HCT116 (cell line): ENCODE results near the gene OGDHL. TPM values are rescaled to one million over a fixed set of nuclear protein-coding genes. Genes with fewer than 3 reads are reported as not detected.

Source experiments
- ATAC-seq: fragments of 200-7000 bp; cut with Tn5 transposase; 2 replicates; pipeline ENCODE4 v1.9.1; 2020; ENCODE audit warnings: mild to moderate bottlenecking, moderate library complexity
- BruUV-seq: library from RNA; stranded (reverse); fragments of 400-500 nt; replicated peaks from 2 replicates; lab custom pipeline; 2021; lab: Mats Ljungman, UMichigan
- CTCF ChIA-PET: fragments of 300-600 bp; sonication (Branson Sonifier 250); formaldehyde crosslinking; loops from one replicate; lab custom pipeline; 2021; ENCODE audit warnings: antibody characterized with exemption; lab: Charles Lee
- POLR2A ChIA-PET: fragments of 300-600, 350-600 bp; sonication (Branson Sonifier 250); formaldehyde crosslinking; loops from one replicate; lab custom pipeline; 2021; ENCODE audit warnings: antibody characterized with exemption; lab: Charles Lee
- RAD21 ChIA-PET, 2 experiments: fragments of 300-600 bp; sonication (Branson Sonifier 250); formaldehyde crosslinking; loops; one replicate each; lab custom pipeline; 2023; ENCODE audit warnings: low total read pairs in 2 of 2; ENCODE audit not compliant: uncharacterized antibody in 2 of 2, unreplicated experiment in 2 of 2, low non-redundant PET in 1 of 2; lab: Charles Lee
- DNase-seq: peaks from one replicate; pipeline ENCODE4 v3.0.0-alpha.2; 2010; ENCODE audit warnings: low read depth, low spot score
- H2AFZ ChIP-seq: fragments of 200-600 bp; shearing (Covaris generic), sonication (generic); 2 replicates; pipeline ENCODE4 v1.6.1; 2017; ENCODE audit warnings: low read depth, mixed run types, mixed read lengths, antibody characterized with exemption, low read length; ENCODE audit not compliant: poor library complexity, severe bottlenecking
- H3K27ac ChIP-seq: 2 replicates; pipeline ENCODE4 v1.5.1; 2012; ENCODE audit warnings: low read depth, low read length
- H3K27me3 ChIP-seq: fragments of 200-600 bp; sonication (generic); 2 replicates; pipeline ENCODE4 v1.6.1; 2016; ENCODE audit warnings: mixed run types, low read length, mixed read lengths; ENCODE audit not compliant: insufficient read depth
- H3K36me3 ChIP-seq, 2 experiments: fragments of 200-500 bp in 1 of 2; fragments of 200-600 bp in 1 of 2; sonication (Bioruptor generic) in 1 of 2; sonication (generic) in 1 of 2; 2 replicates each; pipeline versions ENCODE4 v1.5.1 to v1.6.1; 2014 to 2016; ENCODE audit warnings: low read length in 2 of 2, inconsistent platforms in 1 of 2, mixed read lengths in 1 of 2, mixed run types in 1 of 2; ENCODE audit not compliant: insufficient read depth in 2 of 2, control insufficient read depth in 1 of 2
- H3K4me1 ChIP-seq, 2 experiments: fragments of 200-600 bp in 1 of 2; sonication (generic) in 1 of 2; 2 replicates each; pipeline versions ENCODE4 v1.5.1 to v1.6.1; 2012 to 2017; ENCODE audit warnings: low read length in 2 of 2, inconsistent platforms in 1 of 2, mild to moderate bottlenecking in 1 of 2, mixed read lengths in 1 of 2, mixed run types in 1 of 2, moderate library complexity in 1 of 2; ENCODE audit not compliant: insufficient read depth in 2 of 2, control insufficient read depth in 1 of 2
- H3K4me2 ChIP-seq: fragments of 200-600 bp; sonication (generic); 2 replicates; pipeline ENCODE4 v1.6.1; 2017; ENCODE audit warnings: mixed run types, low read length, mixed read lengths
- H3K4me3 ChIP-seq, 2 experiments: fragments of 200-600 bp in 1 of 2; sonication (generic) in 1 of 2; replicated peaks in 1 of 2; 2 replicates each; pipeline ENCODE4 v1.5.1; 2011 to 2016; ENCODE audit warnings: low read length in 2 of 2, control low read depth in 1 of 2, low read depth in 1 of 2, mild to moderate bottlenecking in 1 of 2, mixed read lengths in 1 of 2, mixed run types in 1 of 2
- H3K79me2 ChIP-seq: fragments of 200-600 bp; sonication (generic); 2 replicates; pipeline ENCODE4 v1.6.1; 2017; ENCODE audit warnings: mild to moderate bottlenecking, mixed run types, low read length, moderate library complexity, mixed read lengths; ENCODE audit not compliant: insufficient read depth
- H3K9ac ChIP-seq: fragments of 200-600 bp; sonication (generic); 2 replicates; pipeline ENCODE4 v1.6.1; 2016; ENCODE audit warnings: low read length, mixed read lengths
- H3K9me2 ChIP-seq: fragments of 200-600 bp; sonication (generic), shearing (Covaris generic); 2 replicates; pipeline ENCODE4 v1.6.1; 2017; ENCODE audit warnings: mixed run types, mild to moderate bottlenecking, moderate library complexity; ENCODE audit not compliant: insufficient read depth
- H3K9me3 ChIP-seq, 2 experiments: fragments of 200-500 bp in 1 of 2; fragments of 200-600 bp in 1 of 2; sonication (Bioruptor generic) in 1 of 2; sonication (generic) in 1 of 2; 2 replicates each; pipeline ENCODE4 v1.6.1; 2014 to 2017; ENCODE audit warnings: low read length in 2 of 2, mixed read lengths in 2 of 2, inconsistent platforms in 1 of 2, low read depth in 1 of 2, mild to moderate bottlenecking in 1 of 2, mixed run types in 1 of 2, moderate library complexity in 1 of 2; ENCODE audit not compliant: control insufficient read depth in 1 of 2, insufficient read depth in 1 of 2
- H4K20me1 ChIP-seq: fragments of 200-600 bp; sonication (generic), shearing (Covaris generic); 2 replicates; pipeline ENCODE4 v1.6.1; 2017; ENCODE audit warnings: mixed run types, mild to moderate bottlenecking, moderate library complexity; ENCODE audit not compliant: insufficient read depth
- CBX3 ChIP-seq: IDR thresholded peaks from 2 replicates; pipeline ENCODE4 v1.6.1; 2012; ENCODE audit warnings: low read depth
- CEBPB ChIP-seq: IDR thresholded peaks from 2 replicates; pipeline ENCODE4 v1.6.1; 2012; ENCODE audit warnings: low read depth
- ELF1 ChIP-seq: IDR thresholded peaks from 2 replicates; pipeline ENCODE4 v1.6.1; 2012; ENCODE audit warnings: low read depth, borderline replicate concordance
- EZH2 ChIP-seq: fragments of 200-600 bp; sonication (generic); IDR thresholded peaks from 2 replicates; pipeline ENCODE4 v1.6.1; 2017; ENCODE audit warnings: antibody characterized with exemption, mixed run types
- EZH2phosphoT487 ChIP-seq: fragments of 200-600 bp; IDR thresholded peaks from 2 replicates; pipeline ENCODE4 v1.6.1; 2018; ENCODE audit warnings: antibody characterized with exemption, borderline replicate concordance
- FOSL1 ChIP-seq: IDR thresholded peaks from 2 replicates; pipeline ENCODE4 v1.6.1; 2012; ENCODE audit warnings: low read depth
- JUND ChIP-seq: IDR thresholded peaks from 2 replicates; pipeline ENCODE4 v1.6.1; 2012
- POLR2A ChIP-seq: IDR thresholded peaks from 2 replicates; pipeline ENCODE4 v1.7.0; 2011; ENCODE audit warnings: borderline replicate concordance; ENCODE audit not compliant: insufficient read depth, insufficient read length; ENCODE audit errors: extremely low read depth
- RAD21 ChIP-seq: IDR thresholded peaks from 2 replicates; pipeline ENCODE4 v1.6.1; 2012; ENCODE audit warnings: low read depth, mild to moderate bottlenecking
- SP1 ChIP-seq: IDR thresholded peaks from 2 replicates; pipeline ENCODE4 v1.6.1; 2012; ENCODE audit warnings: low read depth
- SRF ChIP-seq: IDR thresholded peaks from 2 replicates; pipeline ENCODE4 v1.6.1; 2012; ENCODE audit warnings: low read depth
- TCF7L2 ChIP-seq: IDR thresholded peaks from 2 replicates; pipeline ENCODE4 v1.7.0; 2011; ENCODE audit warnings: borderline replicate concordance, inconsistent platforms; ENCODE audit not compliant: insufficient read depth, insufficient read length; ENCODE audit errors: extremely low read depth
- YY1 ChIP-seq: IDR thresholded peaks from 2 replicates; pipeline ENCODE4 v1.6.1; 2011; ENCODE audit warnings: low read length, low read depth, moderate library complexity, mild to moderate bottlenecking; ENCODE audit not compliant: insufficient replicate concordance; ENCODE audit errors: extremely low read depth
- ZFX ChIP-seq: fragments of 450-650 bp; IDR thresholded peaks from 2 replicates; pipeline ENCODE4 v1.6.1; 2017
- ZNF274 ChIP-seq: fragments of 200-500 bp; sonication (Bioruptor generic); IDR thresholded peaks from 2 replicates; pipeline ENCODE4 v1.6.1; 2014; ENCODE audit warnings: mild to moderate bottlenecking, low read depth, low read length, inconsistent platforms
- intact Hi-C: fragments of 100-400 bp; cut with micrococcal nuclease; formaldehyde crosslinking; loops from 2 replicates; pipeline ENCODE4 v1.10.0; 2022
- total RNA-seq: library from RNA; stranded (reverse); gene quantifications from one replicate; pipeline ENCODE4 v1.2.1, GENCODE V29; 2021; ENCODE audit not compliant: unreplicated experiment
- TF ChIP-seq, protein P1 (sequence below), 3 experiments: fragments of 200-600 bp in 1 of 3; sonication (generic) in 1 of 3; IDR thresholded peaks in 2 of 3; conservative IDR thresholded peaks in 1 of 3; 2 replicates each; pipeline ENCODE4 v1.5.1; 2012 to 2017; ENCODE audit warnings: low read depth in 2 of 3, low read length in 2 of 3, antibody characterized with exemption in 1 of 3, borderline replicate concordance in 1 of 3, control low read depth in 1 of 3, mild to moderate bottlenecking in 1 of 3, mixed read lengths in 1 of 3, mixed run types in 1 of 3, moderate library complexity in 1 of 3; ENCODE audit not compliant: insufficient read depth in 1 of 3
- TF ChIP-seq, protein P2 (sequence below): IDR thresholded peaks from 2 replicates; pipeline ENCODE4 v1.6.1; 2012
- TF ChIP-seq, protein P3 (sequence below): IDR thresholded peaks from 2 replicates; pipeline ENCODE4 v1.6.1; 2011; ENCODE audit warnings: mild to moderate bottlenecking, low read length, moderate library complexity; ENCODE audit not compliant: insufficient replicate concordance; ENCODE audit errors: extremely low read depth
- TF ChIP-seq, protein P4 (sequence below): IDR thresholded peaks from 2 replicates; pipeline ENCODE4 v1.6.1; 2012

The OGDHL gene
- total RNA-seq, 1 experiment from 2014 or later, result 16.3 TPM

DNA sequence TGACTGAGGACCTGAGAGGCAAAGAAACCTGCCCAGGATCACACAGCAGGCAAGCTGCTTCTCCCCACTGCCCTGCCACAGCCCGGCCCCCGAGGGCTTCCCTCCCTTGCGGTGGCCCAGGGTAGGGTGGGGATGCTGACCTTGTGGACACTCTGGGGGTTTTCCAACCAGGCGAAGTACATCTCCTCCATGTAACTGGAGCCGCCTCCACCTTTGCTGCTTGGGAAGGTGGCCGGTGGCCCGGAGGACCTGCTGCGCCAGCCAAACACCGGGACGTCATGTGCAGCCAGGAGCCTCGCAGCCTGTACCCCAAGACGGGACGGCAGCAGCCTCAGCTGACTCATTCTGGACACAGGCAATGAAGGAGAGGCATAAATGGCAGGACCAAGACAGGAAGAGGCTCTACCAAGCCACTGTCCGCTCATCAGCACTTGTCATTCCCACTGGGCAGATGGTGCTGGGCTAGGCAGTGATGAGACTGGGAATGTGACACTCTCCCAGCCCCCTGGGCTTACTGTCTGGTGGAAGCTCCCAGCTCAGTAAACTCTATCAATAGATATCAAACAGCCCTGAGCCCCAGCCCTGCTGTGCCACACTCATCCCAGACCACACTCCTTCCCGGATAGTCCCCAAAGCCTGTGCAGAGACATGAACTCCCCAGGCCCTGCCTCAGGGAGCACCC, 3.7 kb downstream of the OGDHL start (continued):
- TF ChIP-seq, protein P1, sequence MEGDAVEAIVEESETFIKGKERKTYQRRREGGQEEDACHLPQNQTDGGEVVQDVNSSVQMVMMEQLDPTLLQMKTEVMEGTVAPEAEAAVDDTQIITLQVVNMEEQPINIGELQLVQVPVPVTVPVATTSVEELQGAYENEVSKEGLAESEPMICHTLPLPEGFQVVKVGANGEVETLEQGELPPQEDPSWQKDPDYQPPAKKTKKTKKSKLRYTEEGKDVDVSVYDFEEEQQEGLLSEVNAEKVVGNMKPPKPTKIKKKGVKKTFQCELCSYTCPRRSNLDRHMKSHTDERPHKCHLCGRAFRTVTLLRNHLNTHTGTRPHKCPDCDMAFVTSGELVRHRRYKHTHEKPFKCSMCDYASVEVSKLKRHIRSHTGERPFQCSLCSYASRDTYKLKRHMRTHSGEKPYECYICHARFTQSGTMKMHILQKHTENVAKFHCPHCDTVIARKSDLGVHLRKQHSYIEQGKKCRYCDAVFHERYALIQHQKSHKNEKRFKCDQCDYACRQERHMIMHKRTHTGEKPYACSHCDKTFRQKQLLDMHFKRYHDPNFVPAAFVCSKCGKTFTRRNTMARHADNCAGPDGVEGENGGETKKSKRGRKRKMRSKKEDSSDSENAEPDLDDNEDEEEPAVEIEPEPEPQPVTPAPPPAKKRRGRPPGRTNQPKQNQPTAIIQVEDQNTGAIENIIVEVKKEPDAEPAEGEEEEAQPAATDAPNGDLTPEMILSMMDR (IDR thresholded peaks at IDR 0.05 in 2 of 3, conservative IDR thresholded peaks at IDR 0.05 in 1 of 3; ENCODE audit: borderline replicate concordance in 1 of 3, insufficient read depth in 1 of 3, low read depth in 2 of 3, low read length in 2 of 3), result no peak
- no peak for TF ChIP-seq EZH2
- TF ChIP-seq TCF7L2, result no peak
- no peak for TF ChIP-seq CBX3
- TF ChIP-seq, protein P2, sequence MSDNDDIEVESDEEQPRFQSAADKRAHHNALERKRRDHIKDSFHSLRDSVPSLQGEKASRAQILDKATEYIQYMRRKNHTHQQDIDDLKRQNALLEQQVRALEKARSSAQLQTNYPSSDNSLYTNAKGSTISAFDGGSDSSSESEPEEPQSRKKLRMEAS, result no peak
- no peak for TF ChIP-seq SRF
- TF ChIP-seq RAD21, result no peak
- TF ChIP-seq ZNF274, result no peak
- TF ChIP-seq FOSL1, result no peak

DNA sequence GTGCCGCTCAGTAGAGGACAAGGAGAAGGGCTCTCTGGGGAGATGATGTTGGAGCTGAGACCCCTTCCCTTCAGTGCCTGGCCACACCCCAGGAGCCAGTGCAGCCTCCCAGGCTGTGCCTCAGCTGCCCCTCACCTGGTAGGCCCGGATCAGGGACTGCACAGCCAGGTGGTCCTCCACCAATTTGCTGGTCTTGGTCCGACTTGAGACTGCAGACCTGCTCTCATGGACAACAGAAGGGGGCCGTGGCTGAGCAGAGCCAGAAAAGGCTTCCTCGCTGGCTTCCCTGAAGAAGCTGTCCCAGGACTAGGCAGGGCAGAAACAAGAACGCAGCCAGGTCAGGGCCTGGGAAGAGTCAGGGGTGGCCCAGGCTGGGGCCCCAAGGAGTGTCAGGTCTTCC, 5.5 kb downstream of the OGDHL start:
- no TSS peak for BruUV-seq
- CTCF ChIA-PET, result no interaction called here
- peaks cover 0 to 5% of the 10 kb centered on the region in 2 experiments; a peak in 3 of 4 replicates for H3K4me1 ChIP-seq
- TF ChIP-seq YY1 (no peak), ZNF274 (no peak), POLR2A (no peak), EZH2 (no peak), RAD21 (no peak), CEBPB (no peak), EZH2phosphoT487 (no peak), SRF (no peak), JUND (no peak), SP1 (no peak), ZFX (no peak), ELF1 (no peak), FOSL1 (no peak)
- TF ChIP-seq, protein P3, sequence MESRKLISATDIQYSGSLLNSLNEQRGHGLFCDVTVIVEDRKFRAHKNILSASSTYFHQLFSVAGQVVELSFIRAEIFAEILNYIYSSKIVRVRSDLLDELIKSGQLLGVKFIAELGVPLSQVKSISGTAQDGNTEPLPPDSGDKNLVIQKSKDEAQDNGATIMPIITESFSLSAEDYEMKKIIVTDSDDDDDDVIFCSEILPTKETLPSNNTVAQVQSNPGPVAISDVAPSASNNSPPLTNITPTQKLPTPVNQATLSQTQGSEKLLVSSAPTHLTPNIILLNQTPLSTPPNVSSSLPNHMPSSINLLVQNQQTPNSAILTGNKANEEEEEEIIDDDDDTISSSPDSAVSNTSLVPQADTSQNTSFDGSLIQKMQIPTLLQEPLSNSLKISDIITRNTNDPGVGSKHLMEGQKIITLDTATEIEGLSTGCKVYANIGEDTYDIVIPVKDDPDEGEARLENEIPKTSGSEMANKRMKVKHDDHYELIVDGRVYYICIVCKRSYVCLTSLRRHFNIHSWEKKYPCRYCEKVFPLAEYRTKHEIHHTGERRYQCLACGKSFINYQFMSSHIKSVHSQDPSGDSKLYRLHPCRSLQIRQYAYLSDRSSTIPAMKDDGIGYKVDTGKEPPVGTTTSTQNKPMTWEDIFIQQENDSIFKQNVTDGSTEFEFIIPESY, result no peak
- TF ChIP-seq, protein P4, sequence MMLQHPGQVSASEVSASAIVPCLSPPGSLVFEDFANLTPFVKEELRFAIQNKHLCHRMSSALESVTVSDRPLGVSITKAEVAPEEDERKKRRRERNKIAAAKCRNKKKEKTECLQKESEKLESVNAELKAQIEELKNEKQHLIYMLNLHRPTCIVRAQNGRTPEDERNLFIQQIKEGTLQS, result no peak
- TF ChIP-seq, protein P2, result no peak

More for the DNA sequence above, 5.5 kb downstream of the OGDHL start:
- POLR2A ChIA-PET, result no interaction called here
- no peak overlapping the region for H3K9ac ChIP-seq
- intact Hi-C loops, result no loop called here
- H3K9me2 ChIP-seq, result no peaks in the 10 kb centered on the region
- no peaks in the 10 kb centered on the region for H4K20me1 ChIP-seq
- H3K27me3 ChIP-seq, result no peaks in the 10 kb centered on the region
- H3K4me3 ChIP-seq, result no peak overlapping the region
- peaks cover 0 to 3% of the 10 kb centered on the region in 2 experiments; a peak in 1 of 4 replicates for H3K36me3 ChIP-seq
- H2AFZ ChIP-seq, result no peak overlapping the region
- H3K4me2 ChIP-seq, result no peak overlapping the region
- no peak for DNase-seq
- no peaks in the 10 kb centered on the region for H3K79me2 ChIP-seq
- no peak for ATAC-seq
- no peaks in the 10 kb centered on the region for H3K9me3 ChIP-seq
- no peak overlapping the region for H3K27ac ChIP-seq
- RAD21 ChIA-PET, result no interaction called here
